DND-41 (cell line): ENCODE measurements around the gene PRSS12.

Experiments used
- EZH2 ChIP-seq: IDR thresholded peaks from 3 replicates; pipeline ENCODE4 v1.6.1; 2012; ENCODE audit warnings: borderline replicate concordance, low read depth, mild to moderate bottlenecking, moderate library complexity, low read length, inconsistent platforms; ENCODE audit not compliant: severe bottlenecking
- TF ChIP-seq, protein P1 (sequence below): IDR thresholded peaks from 2 replicates; pipeline ENCODE4 v1.5.1; 2012; ENCODE audit warnings: borderline replicate concordance, low read length, moderate library complexity, mild to moderate bottlenecking; ENCODE audit not compliant: poor library complexity, severe bottlenecking; ENCODE audit errors: extremely low read depth

- TF ChIP-seq, protein P1, sequence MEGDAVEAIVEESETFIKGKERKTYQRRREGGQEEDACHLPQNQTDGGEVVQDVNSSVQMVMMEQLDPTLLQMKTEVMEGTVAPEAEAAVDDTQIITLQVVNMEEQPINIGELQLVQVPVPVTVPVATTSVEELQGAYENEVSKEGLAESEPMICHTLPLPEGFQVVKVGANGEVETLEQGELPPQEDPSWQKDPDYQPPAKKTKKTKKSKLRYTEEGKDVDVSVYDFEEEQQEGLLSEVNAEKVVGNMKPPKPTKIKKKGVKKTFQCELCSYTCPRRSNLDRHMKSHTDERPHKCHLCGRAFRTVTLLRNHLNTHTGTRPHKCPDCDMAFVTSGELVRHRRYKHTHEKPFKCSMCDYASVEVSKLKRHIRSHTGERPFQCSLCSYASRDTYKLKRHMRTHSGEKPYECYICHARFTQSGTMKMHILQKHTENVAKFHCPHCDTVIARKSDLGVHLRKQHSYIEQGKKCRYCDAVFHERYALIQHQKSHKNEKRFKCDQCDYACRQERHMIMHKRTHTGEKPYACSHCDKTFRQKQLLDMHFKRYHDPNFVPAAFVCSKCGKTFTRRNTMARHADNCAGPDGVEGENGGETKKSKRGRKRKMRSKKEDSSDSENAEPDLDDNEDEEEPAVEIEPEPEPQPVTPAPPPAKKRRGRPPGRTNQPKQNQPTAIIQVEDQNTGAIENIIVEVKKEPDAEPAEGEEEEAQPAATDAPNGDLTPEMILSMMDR: no peak
- TF ChIP-seq EZH2: no peak
These were observed 15.1 kb upstream of the PRSS12 start for GRCh38 chr4:118367872-118368271.
